MG63 (cell line): ENCODE results near the gene BEX4. TPM values are rescaled to one million over a fixed set of nuclear protein-coding genes. Genes with fewer than 3 reads are reported as not detected.
A peak's percentile ranks its signal among the peaks of the same experiment; 100 is the strongest.
"Not testable (repeated sequence)": the region's sequence is repeated elsewhere in the genome, so short reads cannot be mapped to it uniquely, and the experiment has no call there.

ENCODE experiments used
- DNase-seq: peaks from one replicate; pipeline ENCODE4 v3.0.0-alpha.2; 2020
- H3K27me3 ChIP-seq: fragments of 250-450 bp; sonication (Bioruptor Pico); 2 replicates; pipeline ENCODE4 v1.5.1; 2020; ENCODE audit warnings: mild to moderate bottlenecking, moderate library complexity
- H3K36me3 ChIP-seq: fragments of 250-450 bp; sonication (Bioruptor Pico); 2 replicates; pipeline ENCODE4 v1.5.1; 2020; ENCODE audit warnings: mild to moderate bottlenecking, moderate library complexity
- H3K4me3 ChIP-seq: fragments of 250-450 bp; sonication (Bioruptor Pico); 2 replicates; pipeline ENCODE4 v1.5.1; 2020; ENCODE audit warnings: mild to moderate bottlenecking, moderate library complexity
- H3K9me3 ChIP-seq: fragments of 250-450 bp; sonication (Bioruptor Pico); 2 replicates; pipeline ENCODE4 v1.5.1; 2020; ENCODE audit warnings: mild to moderate bottlenecking, moderate library complexity
- total RNA-seq: library from RNA; depleted of rRNA; stranded (reverse); fragments of >200 nt; shearing (Covaris generic); gene quantifications from 2 replicates; pipeline ENCODE4 v1.2.3, GENCODE V29; 2014; ENCODE audit warnings: low replicate concordance

Gene BEX4
- total RNA-seq, 1 experiment from 2014 or later = not detected

GRCh38 chrX:103220511-103221323 lies 5.8 kb downstream of the BEX4 start:
- no peaks in the 10 kb centered on the region; the same call in 1 of the 2 replicates for H3K27me3 ChIP-seq
- H3K36me3 ChIP-seq = no peaks in the 10 kb centered on the region
- H3K9me3 ChIP-seq = no peaks in the 10 kb centered on the region
- no peak overlapping the region for H3K4me3 ChIP-seq
- no peak for DNase-seq

- H3K4me3 ChIP-seq, H3K27me3 ChIP-seq, H3K9me3 ChIP-seq, DNase-seq, H3K36me3 ChIP-seq: not testable (repeated sequence)
These were observed 11.0 kb downstream of the BEX4 start for GRCh38 chrX:103225918-103226317.

GRCh38 chrX:103233263-103233662 lies 18.4 kb downstream of the BEX4 start:
- H3K36me3 ChIP-seq = no peaks in the 10 kb centered on the region
- no peaks in the 10 kb centered on the region for H3K27me3 ChIP-seq
- no peaks in the 10 kb centered on the region for H3K9me3 ChIP-seq
- no peak for DNase-seq
- H3K4me3 ChIP-seq = no peak overlapping the region

GRCh38 chrX:103234869-103235268 lies 20.0 kb downstream of the BEX4 start:
- H3K9me3 ChIP-seq = no peaks in the 10 kb centered on the region
- H3K36me3 ChIP-seq = no peaks in the 10 kb centered on the region

GRCh38 chrX:103235608-103236007 lies 20.7 kb downstream of the BEX4 start:
- H3K9me3 ChIP-seq, H3K4me3 ChIP-seq, DNase-seq, H3K27me3 ChIP-seq, H3K36me3 ChIP-seq: not testable (repeated sequence)

More at GRCh38 chrX:103234869-103235268, 20.0 kb downstream of the BEX4 start:
- DNase-seq = no peak
- H3K27me3 ChIP-seq = no peaks in the 10 kb centered on the region
- H3K4me3 ChIP-seq = no peak overlapping the region

GRCh38 chrX:103236296-103236695 lies 21.4 kb downstream of the BEX4 start:
- H3K4me3 ChIP-seq = no peak overlapping the region
- no peaks in the 10 kb centered on the region for H3K27me3 ChIP-seq
- no peaks in the 10 kb centered on the region for H3K36me3 ChIP-seq
- H3K9me3 ChIP-seq = no peaks in the 10 kb centered on the region
- no peak for DNase-seq

GRCh38 chrX:103240155-103240554 lies 25.2 kb downstream of the BEX4 start:
- H3K27me3 ChIP-seq = no peaks in the 10 kb centered on the region
- no peak for DNase-seq
- H3K4me3 ChIP-seq = no peak overlapping the region
- no peaks in the 10 kb centered on the region for H3K9me3 ChIP-seq
- H3K36me3 ChIP-seq = no peaks in the 10 kb centered on the region

- DNase-seq = no peak
- Histone ChIP-seq H3K36me3 (peaks cover 5% of the 10 kb centered on the region; the same call in 1 of the 2 replicates), H3K9me3 (no peaks in the 10 kb centered on the region), H3K27me3 (no peaks in the 10 kb centered on the region), H3K4me3 (no peak overlapping the region)
These were observed 33.6 kb downstream of the BEX4 start for GRCh38 chrX:103248553-103248952.

GRCh38 chrX:103249805-103250204 lies 34.9 kb downstream of the BEX4 start:
- Histone ChIP-seq H3K27me3 (no peaks in the 10 kb centered on the region), H3K36me3 (peaks cover 5% of the 10 kb centered on the region; the same call in 1 of the 2 replicates), H3K9me3 (no peaks in the 10 kb centered on the region), H3K4me3 (no peak overlapping the region)
- DNase-seq = no peak

- peaks cover 5% of the 10 kb centered on the region; the same call in 1 of the 2 replicates for H3K36me3 ChIP-seq
- H3K9me3 ChIP-seq = no peaks in the 10 kb centered on the region
- no peak overlapping the region for H3K4me3 ChIP-seq
- no peaks in the 10 kb centered on the region for H3K27me3 ChIP-seq
- DNase-seq = no peak
These were observed 36.1 kb downstream of the BEX4 start for GRCh38 chrX:103250977-103251376.

GRCh38 chrX:103253608-103254007 lies 38.7 kb downstream of the BEX4 start:
- no peak for DNase-seq
- H3K27me3 ChIP-seq = no peaks in the 10 kb centered on the region
- H3K4me3 ChIP-seq = peak overlapping the region; percentile 69
- H3K9me3 ChIP-seq = no peaks in the 10 kb centered on the region
- peaks cover 5% of the 10 kb centered on the region; the same call in 1 of the 2 replicates for H3K36me3 ChIP-seq

GRCh38 chrX:103254171-103254824 lies 39.4 kb downstream of the BEX4 start:
- H3K9me3 ChIP-seq = no peaks in the 10 kb centered on the region
- DNase-seq = peak; percentile 26
- H3K36me3 ChIP-seq = peaks cover 5% of the 10 kb centered on the region; the same call in 1 of the 2 replicates
- no peaks in the 10 kb centered on the region for H3K27me3 ChIP-seq
- peak overlapping the region; percentile 69 for H3K4me3 ChIP-seq

- Histone ChIP-seq H3K4me3 (peak within 1 kb of the TSS; percentile 69), H3K36me3 (peaks cover 5% of the 10 kb centered on the region; the same call in 1 of the 2 replicates), H3K9me3 (no peaks in the 10 kb centered on the region), H3K27me3 (no peaks in the 10 kb centered on the region)
- peak; percentile 73 for DNase-seq
These were observed 40.1 kb downstream of the BEX4 start, which contains the start of gene TCEAL8 for GRCh38 chrX:103254921-103255493. Gene TCEAL8 (minus strand): TSS chrX:103255155. CDS start chrX:103253979, 1,176 bp downstream.

- no peaks in the 10 kb centered on the region for H3K27me3 ChIP-seq
These were observed 41.7 kb downstream of the BEX4 start for GRCh38 chrX:103256651-103257050.

GRCh38 chrX:103258275-103258674 lies 43.4 kb downstream of the BEX4 start:
- Histone ChIP-seq H3K9me3 (no peaks in the 10 kb centered on the region), H3K36me3 (peaks cover under 1% of the 10 kb centered on the region; the same call in 1 of the 2 replicates), H3K4me3 (no peak overlapping the region), H3K27me3 (no peaks in the 10 kb centered on the region)
- DNase-seq = no peak

More at GRCh38 chrX:103256651-103257050, 41.7 kb downstream of the BEX4 start:
- H3K9me3 ChIP-seq = no peaks in the 10 kb centered on the region
- no peak overlapping the region for H3K4me3 ChIP-seq
- peaks cover 5% of the 10 kb centered on the region; the same call in 1 of the 2 replicates for H3K36me3 ChIP-seq
- no peak for DNase-seq
